Smooth muscle cell of the brain vasculature (primary cell): ENCODE data around the gene CIART.
"Not testable (repeated sequence)": the region's sequence is repeated elsewhere in the genome, so short reads cannot be mapped to it uniquely, and the experiment has no call there.

Experiments
- DNase-seq: peaks from one replicate; pipeline ENCODE4 v3.0.0-alpha.2; 2012; ENCODE audit warnings: low read depth, low spot score

Gene CIART

GRCh38 chr1:150262388-150263320 lies 19.7 kb upstream of the CIART start:
- no peak for DNase-seq

- no peak for DNase-seq
Measured at GRCh38 chr1:150263549-150263948, 18.8 kb upstream of the CIART start.

- no peak for DNase-seq
Measured at GRCh38 chr1:150267896-150268295, 14.5 kb upstream of the CIART start.

GRCh38 chr1:150268340-150268704 lies 14.0 kb upstream of the CIART start:
- DNase-seq, result no peak

GRCh38 chr1:150268705-150269403 lies 13.5 kb upstream of the CIART start, which contains the start of gene APH1A:
TSS of gene APH1A (minus strand) at chr1:150269016. CDS start at chr1:150268810, 206 bp downstream.
- peak; percentile 91 for DNase-seq

- DNase-seq, result no peak
Measured at GRCh38 chr1:150269451-150269850, 12.9 kb upstream of the CIART start.

GRCh38 chr1:150271291-150271959 lies 10.9 kb upstream of the CIART start:
- no peak for DNase-seq

- DNase-seq, result no peak
Measured at GRCh38 chr1:150273311-150273710, 9.0 kb upstream of the CIART start.

- DNase-seq, result no peak
Measured at GRCh38 chr1:150280138-150280707, 2.1 kb upstream of the CIART start.

GRCh38 chr1:150281221-150281757 lies 1.1 kb upstream of the CIART start:
- no peak for DNase-seq

GRCh38 chr1:150282558-150282958 lies 204 bp downstream of the CIART start:
- DNase-seq, result no peak

- DNase-seq, result no peak
Measured at GRCh38 chr1:150283260-150283659, 906 bp downstream of the CIART start.

GRCh38 chr1:150288382-150288781 lies 6.0 kb downstream of the CIART start:
- DNase-seq, result no peak

- DNase-seq, result no peak
Measured at GRCh38 chr1:150288822-150289221, 6.5 kb downstream of the CIART start.

GRCh38 chr1:150293433-150294253 lies 11.3 kb downstream of the CIART start, which contains the start of gene MRPS21:
TSS of gene MRPS21 (plus strand) at chr1:150293861. CDS start at chr1:150294367, 506 bp downstream.
- no peak for DNase-seq

- DNase-seq, result no peak
Measured at GRCh38 chr1:150295476-150295875, 13.1 kb downstream of the CIART start.

- DNase-seq, result no peak
Measured at GRCh38 chr1:150299716-150300115, 17.4 kb downstream of the CIART start.

- no peak for DNase-seq
Measured at GRCh38 chr1:150302338-150302737, 20.0 kb downstream of the CIART start.

- no peak for DNase-seq
Measured at GRCh38 chr1:150302902-150303301, 20.5 kb downstream of the CIART start.

- not testable (repeated sequence) for DNase-seq
Measured at GRCh38 chr1:150308585-150308984, 26.2 kb downstream of the CIART start.
